Forelimb muscle (tissue), 1 donor: ENCODE measurements around the gene AQP10. TPM values are rescaled to one million over a fixed set of nuclear protein-coding genes. Genes with fewer than 3 reads are reported as not detected.
"Not testable (repeated sequence)": the region's sequence is repeated elsewhere in the genome, so short reads cannot be mapped to it uniquely, and the experiment has no call there.

ENCODE experiments used
- DNase-seq: peaks from one replicate; pipeline ENCODE4 v3.0.0-alpha.2; 2013; ENCODE audit warnings: low read depth
- polyA plus RNA-seq: library from polyadenylated mRNA; unstranded; fragments of 120-200 nt; gene quantifications from one replicate; pipeline ENCODE4 v1.2.1, GENCODE V29; 2013; ENCODE audit not compliant: insufficient read length

Gene AQP10
- polyA plus RNA-seq, 1 donor = not detected

GRCh38 chr1:154324241-154324640 lies 3.3 kb downstream of the AQP10 start:
- no peak for DNase-seq

- peak; percentile 60 for DNase-seq
These were observed 4.0 kb downstream of the AQP10 start, which contains the start of gene ATP8B2 for GRCh38 chr1:154324669-154325582. Gene ATP8B2 (plus strand): TSS chr1:154325525. CDS start chr1:154328142, 2,617 bp downstream.

GRCh38 chr1:154325583-154326545 lies 5.0 kb downstream of the AQP10 start:
- peak; percentile 43 for DNase-seq

- no peak for DNase-seq
These were observed 5.9 kb downstream of the AQP10 start for GRCh38 chr1:154326546-154327465.

GRCh38 chr1:154327466-154328317 lies 6.8 kb downstream of the AQP10 start:
- DNase-seq = no peak

- no peak for DNase-seq
These were observed 7.6 kb downstream of the AQP10 start for GRCh38 chr1:154328318-154329151.

- no peak for DNase-seq
These were observed 8.2 kb downstream of the AQP10 start for GRCh38 chr1:154329152-154329521.

GRCh38 chr1:154329551-154330131 lies 8.7 kb downstream of the AQP10 start:
- DNase-seq = no peak

- DNase-seq = no peak
These were observed 9.8 kb downstream of the AQP10 start for GRCh38 chr1:154330669-154331068.

GRCh38 chr1:154334079-154335024 lies 13.5 kb downstream of the AQP10 start:
- no peak for DNase-seq

GRCh38 chr1:154335025-154335714 lies 14.3 kb downstream of the AQP10 start:
- DNase-seq = no peak

GRCh38 chr1:154337253-154337894 lies 16.5 kb downstream of the AQP10 start:
- DNase-seq = no peak

- DNase-seq = no peak
These were observed 18.0 kb downstream of the AQP10 start for GRCh38 chr1:154338875-154339274.

- DNase-seq = not testable (repeated sequence)
These were observed 20.5 kb downstream of the AQP10 start for GRCh38 chr1:154341366-154341765.

GRCh38 chr1:154342132-154342531 lies 21.2 kb downstream of the AQP10 start:
- no peak for DNase-seq

GRCh38 chr1:154342836-154343472 lies 22.1 kb downstream of the AQP10 start:
- no peak for DNase-seq
